H9 (cell line): ENCODE results near the gene MYO5C. TPM values are rescaled to one million over a fixed set of nuclear protein-coding genes. Genes with fewer than 3 reads are reported as not detected.

Experiments used
- DNase-seq: peaks from one replicate; pipeline ENCODE4 v3.0.0-alpha.2; 2017
- H2AFZ ChIP-seq: one replicate; pipeline ENCODE4 v1.6.1; 2013; ENCODE audit warnings: mild to moderate bottlenecking, low read length, control low read depth, moderate library complexity
- H2AK5ac ChIP-seq: 2 replicates; pipeline ENCODE4 v1.6.1; 2013; ENCODE audit warnings: low read length, control low read depth, mixed read lengths; ENCODE audit not compliant: insufficient read length
- H2BK120ac ChIP-seq: one replicate; pipeline ENCODE4 v1.6.1; 2013; ENCODE audit warnings: low read depth, mild to moderate bottlenecking, low read length, control low read depth, inconsistent platforms; ENCODE audit not compliant: poor library complexity, severe bottlenecking
- H2BK12ac ChIP-seq: 2 replicates; pipeline ENCODE4 v1.6.1; 2013; ENCODE audit warnings: low read length, control low read depth, mixed read lengths, low read depth; ENCODE audit not compliant: insufficient read length
- H2BK15ac ChIP-seq: 2 replicates; pipeline ENCODE4 v1.6.1; 2013; ENCODE audit warnings: low read depth, low read length, control low read depth
- H2BK20ac ChIP-seq: one replicate; pipeline ENCODE4 v1.6.1; 2013; ENCODE audit warnings: low read depth, mild to moderate bottlenecking, low read length, control low read depth, inconsistent platforms; ENCODE audit not compliant: poor library complexity, severe bottlenecking
- H2BK5ac ChIP-seq: 2 replicates; pipeline ENCODE4 v1.6.1; 2013; ENCODE audit warnings: low read length, control low read depth, mixed read lengths; ENCODE audit not compliant: insufficient read length
- H3K14ac ChIP-seq: 2 replicates; pipeline ENCODE4 v1.6.1; 2013; ENCODE audit warnings: low read length, control low read depth; ENCODE audit not compliant: insufficient read depth
- H3K18ac ChIP-seq: 2 replicates; pipeline ENCODE4 v1.6.1; 2013; ENCODE audit warnings: low read depth, mild to moderate bottlenecking, mixed read lengths, low read length, control low read depth; ENCODE audit not compliant: insufficient read length
- H3K23ac ChIP-seq: 2 replicates; pipeline ENCODE4 v1.6.1; 2013; ENCODE audit warnings: low read length, control low read depth, mixed read lengths, low read depth; ENCODE audit not compliant: insufficient read length
- H3K23me2 ChIP-seq: 2 replicates; pipeline ENCODE4 v1.6.1; 2013; ENCODE audit warnings: low read depth, mild to moderate bottlenecking, mixed read lengths, low read length, control low read depth; ENCODE audit not compliant: insufficient read length, poor library complexity, severe bottlenecking
- H3K27ac ChIP-seq: 2 replicates; pipeline ENCODE4 v1.5.1; 2013; ENCODE audit warnings: low read length, control low read depth, mixed read lengths, low read depth; ENCODE audit not compliant: insufficient read length
- H3K27me3 ChIP-seq: 2 replicates; pipeline ENCODE4 v1.6.1; 2013; ENCODE audit warnings: low read length, control low read depth, inconsistent platforms; ENCODE audit not compliant: insufficient read depth
- H3K4ac ChIP-seq: 2 replicates; pipeline ENCODE4 v1.6.1; 2013; ENCODE audit warnings: low read depth, mild to moderate bottlenecking, control low read depth, inconsistent platforms, low read length, moderate library complexity
- H3K4me1 ChIP-seq: 2 replicates; pipeline ENCODE4 v1.6.1; 2013; ENCODE audit warnings: low read length, control low read depth, inconsistent platforms; ENCODE audit not compliant: insufficient read depth
- H3K4me2 ChIP-seq: 2 replicates; pipeline ENCODE4 v1.6.1; 2013; ENCODE audit warnings: low read length, control low read depth, mixed read lengths; ENCODE audit not compliant: insufficient read length, insufficient read depth
- H3K56ac ChIP-seq: 2 replicates; pipeline ENCODE4 v1.6.1; 2013; ENCODE audit warnings: low read depth, mild to moderate bottlenecking, mixed read lengths, low read length, control low read depth; ENCODE audit not compliant: insufficient read length
- H3K79me1 ChIP-seq: 2 replicates; pipeline ENCODE4 v1.6.1; 2013; ENCODE audit warnings: low read depth, mild to moderate bottlenecking, moderate library complexity, low read length, control low read depth, inconsistent platforms; ENCODE audit not compliant: insufficient read depth, poor library complexity, severe bottlenecking
- H3K79me2 ChIP-seq: 2 replicates; pipeline ENCODE4 v1.6.1; 2013; ENCODE audit warnings: low read length, control low read depth, inconsistent platforms; ENCODE audit not compliant: insufficient read depth
- H3K9ac ChIP-seq: 2 replicates; pipeline ENCODE4 v1.6.1; 2013; ENCODE audit warnings: low read length, control low read depth, mixed read lengths; ENCODE audit not compliant: insufficient read length; ENCODE audit errors: extremely low read depth
- H3K9me3 ChIP-seq: one replicate; pipeline ENCODE4 v1.6.1; 2013; ENCODE audit warnings: low read depth, low read length, inconsistent platforms; ENCODE audit not compliant: control insufficient read depth
- H3T11ph ChIP-seq: one replicate; pipeline ENCODE4 v1.6.1; 2013; ENCODE audit warnings: mild to moderate bottlenecking, low read length, control low read depth, inconsistent platforms
- H4K20me1 ChIP-seq: one replicate; pipeline ENCODE4 v1.6.1; 2013; ENCODE audit not compliant: control insufficient read depth, insufficient read length, insufficient read depth
- H4K5ac ChIP-seq: 2 replicates; pipeline ENCODE4 v1.6.1; 2013; ENCODE audit warnings: low read depth, mild to moderate bottlenecking, mixed read lengths, low read length, control low read depth; ENCODE audit not compliant: insufficient read length
- H4K8ac ChIP-seq: replicated peaks from 2 replicates; pipeline ENCODE4 v1.6.1; 2013; ENCODE audit warnings: low read length, control low read depth, mixed read lengths, low read depth; ENCODE audit not compliant: insufficient read length
- H4K91ac ChIP-seq: 2 replicates; pipeline ENCODE4 v1.6.1; 2013; ENCODE audit warnings: low read depth, mild to moderate bottlenecking, moderate library complexity, mixed read lengths, low read length, control low read depth; ENCODE audit not compliant: insufficient read length
- H3K27ac Mint-ChIP-seq, 3 experiments: 2 replicates in 2 of 3; 3 replicates in 1 of 3; pipeline ENCODE4 v1.8.0; 2020 to 2021; ENCODE audit warnings: mixed read lengths in 3 of 3, mild to moderate bottlenecking in 1 of 3, moderate library complexity in 1 of 3
- H3K27me3 Mint-ChIP-seq: 2 replicates; pipeline ENCODE4 v1.8.0; 2021; ENCODE audit warnings: low read depth, mild to moderate bottlenecking, moderate library complexity, mixed read lengths
- H3K36me3 Mint-ChIP-seq, 3 experiments: 2 replicates in 2 of 3; 3 replicates in 1 of 3; pipeline ENCODE4 v1.8.0; 2020 to 2021; ENCODE audit warnings: low read depth in 3 of 3, mixed read lengths in 3 of 3; ENCODE audit not compliant: insufficient read depth in 1 of 3
- H3K4me1 Mint-ChIP-seq, 2 experiments: 2 replicates each; pipeline ENCODE4 v1.8.0; 2020; ENCODE audit warnings: mixed read lengths in 2 of 2
- H3K4me3 Mint-ChIP-seq, 2 experiments: 2 replicates in 1 of 2; 3 replicates in 1 of 2; pipeline ENCODE4 v1.8.0; 2020 to 2021; ENCODE audit warnings: mild to moderate bottlenecking in 2 of 2, mixed read lengths in 2 of 2, moderate library complexity in 1 of 2
- H3K9me3 Mint-ChIP-seq, 2 experiments: 2 replicates in 1 of 2; 3 replicates in 1 of 2; pipeline ENCODE4 v1.8.0; 2020; ENCODE audit warnings: mild to moderate bottlenecking in 2 of 2, mixed read lengths in 2 of 2, moderate library complexity in 1 of 2
- WGBS: extraction: QIAGEN DNeasy Blood & Tissue Kit; methylation state at CpG from one replicate; pipeline ENCODE4 v1.1.7; 2013; ENCODE audit warnings: missing lambda C conversion rate, low lambda C conversion rate, mixed read lengths; ENCODE audit not compliant: insufficient read length; ENCODE audit errors: extremely low coverage; 5-methylcytosine and 5-hydroxymethylcytosine counted together
- total RNA-seq: library from RNA; stranded (reverse); gene quantifications from 2 replicates; pipeline ENCODE4 v1.2.1, GENCODE V29; 2021
- TF ChIP-seq, protein P1 (sequence below): fragments of 200-600 bp; sonication (generic); conservative IDR thresholded peaks from 3 replicates; pipeline ENCODE4 v1.8.0; 2021; ENCODE audit warnings: antibody characterized with exemption, mild to moderate bottlenecking

Gene MYO5C
- total RNA-seq, 1 experiment from 2014 or later = 22.2 TPM

GRCh38 chr15:52172869-52173268, 122.7 kb downstream of the MYO5C start:
- Histone ChIP-seq H2BK15ac (no peak overlapping the region), H3K18ac (no peak overlapping the region), H3K9me3 (no peaks in the 10 kb centered on the region), H2AFZ (no peak overlapping the region), H3K4me1 (no peaks in the 10 kb centered on the region), H4K5ac (no peak overlapping the region), H3T11ph (no peak overlapping the region), H3K4ac (no peak overlapping the region), H3K4me2 (no peak overlapping the region), H3K27ac (no peak overlapping the region), H3K23me2 (no peaks in the 10 kb centered on the region), H3K27me3 (no peaks in the 10 kb centered on the region), H3K79me1 (no peaks in the 10 kb centered on the region), H3K56ac (no peak overlapping the region), H2BK120ac (no peak overlapping the region), H4K20me1 (no peaks in the 10 kb centered on the region), H3K14ac (no peak overlapping the region), H4K8ac (no peak overlapping the region), H2BK20ac (no peak overlapping the region), H3K9ac (no peak overlapping the region), H2BK12ac (no peak overlapping the region), H3K23ac (no peak overlapping the region), H2BK5ac (no peak overlapping the region), H3K79me2 (0 out of 2 replicates have a peak, but pooled peaks cover 3% of the 10 kb centered on the region), H4K91ac (no peak overlapping the region), H2AK5ac (no peak overlapping the region)
- H3K9me3 Mint-ChIP-seq = no peaks in the 10 kb centered on the region
- H3K4me3 Mint-ChIP-seq = no peak overlapping the region
- no peak for DNase-seq
- H3K27ac Mint-ChIP-seq = no peak overlapping the region
- H3K4me1 Mint-ChIP-seq = peaks cover 15 to 16% of the 10 kb centered on the region in 2 experiments
- H3K27me3 Mint-ChIP-seq = no peaks in the 10 kb centered on the region
- TF ChIP-seq, protein P1, sequence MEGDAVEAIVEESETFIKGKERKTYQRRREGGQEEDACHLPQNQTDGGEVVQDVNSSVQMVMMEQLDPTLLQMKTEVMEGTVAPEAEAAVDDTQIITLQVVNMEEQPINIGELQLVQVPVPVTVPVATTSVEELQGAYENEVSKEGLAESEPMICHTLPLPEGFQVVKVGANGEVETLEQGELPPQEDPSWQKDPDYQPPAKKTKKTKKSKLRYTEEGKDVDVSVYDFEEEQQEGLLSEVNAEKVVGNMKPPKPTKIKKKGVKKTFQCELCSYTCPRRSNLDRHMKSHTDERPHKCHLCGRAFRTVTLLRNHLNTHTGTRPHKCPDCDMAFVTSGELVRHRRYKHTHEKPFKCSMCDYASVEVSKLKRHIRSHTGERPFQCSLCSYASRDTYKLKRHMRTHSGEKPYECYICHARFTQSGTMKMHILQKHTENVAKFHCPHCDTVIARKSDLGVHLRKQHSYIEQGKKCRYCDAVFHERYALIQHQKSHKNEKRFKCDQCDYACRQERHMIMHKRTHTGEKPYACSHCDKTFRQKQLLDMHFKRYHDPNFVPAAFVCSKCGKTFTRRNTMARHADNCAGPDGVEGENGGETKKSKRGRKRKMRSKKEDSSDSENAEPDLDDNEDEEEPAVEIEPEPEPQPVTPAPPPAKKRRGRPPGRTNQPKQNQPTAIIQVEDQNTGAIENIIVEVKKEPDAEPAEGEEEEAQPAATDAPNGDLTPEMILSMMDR = no peak
- WGBS = no CpG with 5 or more reads among the region's 2 CpGs
- no peaks in the 10 kb centered on the region for H3K36me3 Mint-ChIP-seq
